22Rv1 (cell line): ENCODE results near the gene MAPK11.

ENCODE experiments used
- CTCF ChIP-seq: fragments of 450-650 bp; IDR thresholded peaks from 2 replicates; pipeline ENCODE4 v1.5.1; 2017; ENCODE audit warnings: mild to moderate bottlenecking
- ZFX ChIP-seq: fragments of 450-650 bp; IDR thresholded peaks from 2 replicates; pipeline ENCODE4 v1.6.1; 2017; ENCODE audit warnings: antibody characterized with exemption, borderline replicate concordance

- TF ChIP-seq CTCF: no peak
- TF ChIP-seq ZFX: no peak
Observed at GRCh38 chr22:50217543-50218152, 52.5 kb downstream of the MAPK11 start.
